Measurements from ENCODE around the gene SETD1A.
"Not testable (repeated sequence)": the region's sequence is repeated elsewhere in the genome, so short reads cannot be mapped to it uniquely, and the experiment has no call there.

Gene SETD1A

GRCh38 chr16:31001507-31002249 lies 44.1 kb downstream of the SETD1A start:
- DNase-seq: no peak

GRCh38 chr16:31002250-31002700 lies 44.7 kb downstream of the SETD1A start:
- DNase-seq: no peak

GRCh38 chr16:31002862-31003341 lies 45.3 kb downstream of the SETD1A start:
- DNase-seq: no peak

- no peak for DNase-seq
Observed at GRCh38 chr16:31003744-31004143, 46.2 kb downstream of the SETD1A start.

GRCh38 chr16:31004658-31005057 lies 47.1 kb downstream of the SETD1A start:
- no peak for DNase-seq

GRCh38 chr16:31005350-31006085 lies 48.0 kb downstream of the SETD1A start:
- DNase-seq: no peak

GRCh38 chr16:31006086-31006385 lies 48.5 kb downstream of the SETD1A start:
- no peak for DNase-seq

GRCh38 chr16:31006589-31006988 lies 49.0 kb downstream of the SETD1A start:
- no peak for DNase-seq

GRCh38 chr16:31007684-31008083 lies 50.1 kb downstream of the SETD1A start:
- no peak for DNase-seq

- no peak for DNase-seq
Observed at GRCh38 chr16:31008149-31008548, 50.6 kb downstream of the SETD1A start.

- no peak for DNase-seq
Observed at GRCh38 chr16:31008551-31008950, 51.0 kb downstream of the SETD1A start.

GRCh38 chr16:31009120-31009519 lies 51.6 kb downstream of the SETD1A start:
- DNase-seq: no peak

GRCh38 chr16:31009894-31010584 lies 52.5 kb downstream of the SETD1A start:
- DNase-seq: no peak

GRCh38 chr16:31010585-31011325 lies 53.2 kb downstream of the SETD1A start, which contains the start of gene STX1B:
Gene STX1B, minus strand, starts transcription at chr16:31010638. Its CDS starts 242 bp downstream, at chr16:31010396.
- DNase-seq: no peak

GRCh38 chr16:31011815-31012214 lies 54.3 kb downstream of the SETD1A start:
- DNase-seq: not testable (repeated sequence)

- DNase-seq: not testable (repeated sequence)
Observed at GRCh38 chr16:31013292-31013691, 55.7 kb downstream of the SETD1A start.

- no peak for DNase-seq
Observed at GRCh38 chr16:31016018-31016417, 58.5 kb downstream of the SETD1A start.

GRCh38 chr16:31017756-31018155 lies 60.2 kb downstream of the SETD1A start:
- DNase-seq: not testable (repeated sequence)

GRCh38 chr16:31020536-31020935 lies 63.0 kb downstream of the SETD1A start:
- DNase-seq: no peak

- DNase-seq: no peak
Observed at GRCh38 chr16:31022544-31023251, 65.1 kb downstream of the SETD1A start.

- no peak for DNase-seq
Observed at GRCh38 chr16:31023252-31023602, 65.7 kb downstream of the SETD1A start.

- DNase-seq: no peak
Observed at GRCh38 chr16:31023627-31024226, 66.2 kb downstream of the SETD1A start.
